GM18951 (cell line): ENCODE data around the gene GFOD2.
A peak's percentile ranks its signal among the peaks of the same experiment; 100 is the strongest.

Experiments used
- POLR2A ChIP-seq: IDR thresholded peaks from 4 replicates; pipeline ENCODE4 v1.6.1; 2011; ENCODE audit warnings: mild to moderate bottlenecking; ENCODE audit not compliant: insufficient read length, insufficient read depth; ENCODE audit errors: extremely low read depth
- in situ Hi-C: fragments of 300-500 bp; cut with MboI; formaldehyde crosslinking; loops from one replicate; pipeline ENCODE4 v1.12.0; 2022; ENCODE audit warnings: low sequenced_read_pairs, mixed read lengths, inconsistent platforms; ENCODE audit not compliant: unreplicated experiment

GFOD2 gene

GRCh38 chr16:67661886-67662652, 57.0 kb downstream of the GFOD2 start:
- in situ Hi-C loops, result loop anchor here (25.0 kb wide), 1 partner anchor 375 kb away; no protein-coding TSS in a partner anchor

GRCh38 chr16:67661101-67661761, 57.9 kb downstream of the GFOD2 start:
- no peak for TF ChIP-seq POLR2A

More at GRCh38 chr16:67661886-67662652, 57.0 kb downstream of the GFOD2 start:
- no peak for TF ChIP-seq POLR2A

GRCh38 chr16:67660564-67661028, 58.5 kb downstream of the GFOD2 start, which contains the start of gene PARD6A:
PARD6A (plus strand) TSS chr16:67660960; CDS start chr16:67661039, 79 bp downstream.
- in situ Hi-C loops, result loop anchor here (25.0 kb wide), 1 partner anchor 377 kb away; no protein-coding TSS in a partner anchor
- no peak for TF ChIP-seq POLR2A

More at GRCh38 chr16:67661101-67661761, 57.9 kb downstream of the GFOD2 start:
- in situ Hi-C loops, result loop anchor here (25.0 kb wide), 1 partner anchor 376 kb away; no protein-coding TSS in a partner anchor

DNA sequence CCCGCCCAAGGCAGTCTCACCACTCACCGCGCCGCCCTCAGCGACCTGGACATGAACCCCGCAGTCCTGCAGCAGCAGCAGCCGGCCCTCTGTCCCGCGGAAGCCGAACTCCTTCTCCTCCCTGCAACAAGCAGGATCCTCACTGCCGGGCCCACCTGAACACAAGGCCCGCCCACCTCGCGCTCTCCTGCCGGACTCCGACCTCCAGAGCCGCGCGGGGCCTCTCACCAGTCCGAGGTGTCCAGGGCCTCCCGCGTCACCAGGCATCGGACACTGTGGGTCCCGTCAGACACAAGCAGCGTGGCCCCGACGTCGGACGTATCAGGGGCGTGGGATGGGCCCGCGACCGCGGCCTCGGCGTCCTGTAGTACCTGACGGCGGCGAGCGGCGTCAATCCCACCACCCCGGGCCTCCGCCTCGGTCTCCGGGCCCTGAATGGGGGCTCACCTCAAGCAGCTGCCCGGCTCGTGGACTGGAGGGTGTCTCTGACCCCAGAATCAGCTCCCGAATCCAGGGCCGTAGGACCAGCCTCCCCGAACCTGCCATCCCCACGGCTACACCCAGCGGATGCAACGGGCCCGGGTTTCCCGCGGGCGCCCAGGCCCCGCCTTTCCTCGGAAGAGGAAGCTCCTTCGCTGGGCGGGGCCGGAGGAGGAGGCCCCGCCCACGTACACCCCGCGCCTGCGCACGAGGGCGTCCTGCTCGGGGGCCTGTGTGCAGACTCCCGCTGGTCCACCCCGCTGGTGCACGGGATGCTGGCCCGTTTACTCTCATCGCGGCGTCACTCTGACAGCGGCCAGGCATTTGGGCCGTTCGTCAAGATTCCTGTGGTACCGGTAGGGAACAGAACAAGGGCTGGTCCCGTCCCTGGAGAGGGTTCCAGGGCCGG, 59.2 kb downstream of the GFOD2 start, which contains the start of gene ACD:
Gene ACD, minus strand, starts transcription at position 586 of the 889 bp plus-strand sequence. Its CDS starts 40 bp downstream, at position 546.
- in situ Hi-C loops, result loop anchor here (25.0 kb wide), 1 partner anchor 377 kb away; no protein-coding TSS in a partner anchor
- TF ChIP-seq POLR2A, result peak; percentile 86

DNA sequence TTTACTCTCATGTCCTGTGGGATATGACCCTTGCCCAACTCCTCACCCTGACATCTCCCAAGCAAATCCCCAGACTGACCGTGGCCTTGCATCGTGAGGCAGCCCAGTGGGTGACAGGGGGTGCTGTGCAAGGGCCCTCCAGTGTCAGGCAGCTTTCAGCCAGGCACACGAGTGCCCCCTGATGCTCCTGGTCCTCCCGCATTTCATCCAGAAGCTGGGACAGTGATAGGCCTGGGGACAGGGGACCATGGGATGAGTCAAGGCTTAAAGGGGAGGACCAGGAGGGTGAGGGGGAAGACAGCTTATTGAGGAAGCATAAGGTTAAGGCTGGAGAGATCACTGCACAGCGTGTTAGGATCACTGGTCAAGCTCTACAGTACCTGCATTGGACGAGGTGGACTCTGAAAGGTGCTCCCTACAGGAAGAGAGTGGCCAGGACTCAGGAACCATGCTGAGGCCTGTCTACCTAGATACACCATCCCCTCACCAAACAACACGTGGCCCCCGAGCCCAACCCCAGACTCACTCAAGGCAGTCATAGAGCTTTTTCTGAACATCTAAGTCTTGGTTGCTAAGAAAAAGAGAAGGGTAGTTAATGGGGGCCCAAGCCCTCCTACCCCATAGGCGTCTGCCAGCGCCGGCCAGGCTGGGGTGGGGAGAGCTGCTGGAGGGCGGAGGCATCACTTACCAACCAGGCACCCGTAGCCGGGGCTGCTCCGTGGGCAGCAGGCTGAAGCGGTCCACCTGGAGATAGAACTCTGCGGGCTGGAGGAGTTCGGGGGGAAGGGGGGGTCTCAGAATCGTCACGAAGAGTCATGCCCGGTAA, 60.1 kb downstream of the GFOD2 start:
- in situ Hi-C loops, result loop anchor here (25.0 kb wide), 1 partner anchor 378 kb away; no protein-coding TSS in a partner anchor
- no peak for TF ChIP-seq POLR2A

GRCh38 chr16:67657751-67658518, 61.2 kb downstream of the GFOD2 start:
- TF ChIP-seq POLR2A, result no peak
- in situ Hi-C loops, result loop anchor here (25.0 kb wide), 1 partner anchor 379 kb away; no protein-coding TSS in a partner anchor

GRCh38 chr16:67657017-67657608, 62.0 kb downstream of the GFOD2 start:
- TF ChIP-seq POLR2A, result no peak
- in situ Hi-C loops, result loop anchor here (25.0 kb wide), 1 partner anchor 380 kb away; no protein-coding TSS in a partner anchor

GRCh38 chr16:67656344-67657016, 62.6 kb downstream of the GFOD2 start:
- in situ Hi-C loops, result loop anchor here (25.0 kb wide), 1 partner anchor 381 kb away; no protein-coding TSS in a partner anchor
- no peak for TF ChIP-seq POLR2A

- in situ Hi-C loops, result loop anchor here (25.0 kb wide), 1 partner anchor 382 kb away; no protein-coding TSS in a partner anchor
- no peak for TF ChIP-seq POLR2A
These were observed 63.8 kb downstream of the GFOD2 start for GRCh38 chr16:67655363-67655762.

- in situ Hi-C loops, result loop anchor here (25.0 kb wide), 1 partner anchor 383 kb away; no protein-coding TSS in a partner anchor
- no peak for TF ChIP-seq POLR2A
These were observed 64.7 kb downstream of the GFOD2 start for GRCh38 chr16:67654403-67654911.
